CD4-positive, alpha-beta T cell treated with Interferon alpha-2 for 1 hour (primary cell): ENCODE measurements around the gene NETO1.

Source experiments
- DNase-seq, 2 donors: peaks; one replicate each; pipeline ENCODE4 v3.0.0-alpha.2; 2020 to 2022

Gene NETO1

GRCh38 chr18:72843743-72844142 lies 24.0 kb downstream of the NETO1 start:
- no peak for DNase-seq

- DNase-seq: no peak
Measured at GRCh38 chr18:72840109-72840508, 27.7 kb downstream of the NETO1 start.

- no peak for DNase-seq
Measured at GRCh38 chr18:72834731-72835130, 33.1 kb downstream of the NETO1 start.

- DNase-seq: no peak
Measured at GRCh38 chr18:72833471-72833870, 34.3 kb downstream of the NETO1 start.

- no peak for DNase-seq
Measured at GRCh38 chr18:72830109-72830508, 37.7 kb downstream of the NETO1 start.

- no peak for DNase-seq
Measured at GRCh38 chr18:72828601-72829000, 39.2 kb downstream of the NETO1 start.

- no peak for DNase-seq
Measured at GRCh38 chr18:72826736-72827135, 41.1 kb downstream of the NETO1 start.

GRCh38 chr18:72823345-72823744 lies 44.4 kb downstream of the NETO1 start:
- DNase-seq: no peak

GRCh38 chr18:72822202-72822601 lies 45.6 kb downstream of the NETO1 start:
- no peak for DNase-seq

- DNase-seq: no peak
Measured at GRCh38 chr18:72820571-72820970, 47.2 kb downstream of the NETO1 start.

GRCh38 chr18:72819050-72819449 lies 48.7 kb downstream of the NETO1 start:
- DNase-seq: no peak

- DNase-seq: no peak
Measured at GRCh38 chr18:72811047-72811446, 56.7 kb downstream of the NETO1 start.

- no peak for DNase-seq
Measured at GRCh38 chr18:72808680-72809079, 59.1 kb downstream of the NETO1 start.

- DNase-seq: no peak
Measured at GRCh38 chr18:72799106-72799505, 68.7 kb downstream of the NETO1 start.

GRCh38 chr18:72783530-72783929 lies 84.3 kb downstream of the NETO1 start:
- DNase-seq: no peak

GRCh38 chr18:72774914-72775313 lies 92.9 kb downstream of the NETO1 start:
- no peak for DNase-seq

GRCh38 chr18:72772916-72773315 lies 94.9 kb downstream of the NETO1 start:
- DNase-seq: no peak

- DNase-seq: no peak
Measured at GRCh38 chr18:72768681-72769229, 99.0 kb downstream of the NETO1 start.

- peak in 1 of 2 donors; percentile 15 for DNase-seq
Measured at GRCh38 chr18:72762515-72763122, 105.2 kb downstream of the NETO1 start.

GRCh38 chr18:72752220-72752619 lies 115.6 kb downstream of the NETO1 start:
- no peak for DNase-seq

- DNase-seq: no peak
Measured at GRCh38 chr18:72742002-72742401, 125.8 kb downstream of the NETO1 start.

GRCh38 chr18:72738136-72738535 lies 129.7 kb downstream of the NETO1 start:
- DNase-seq: no peak

GRCh38 chr18:72727776-72728175 lies 140.0 kb downstream of the NETO1 start:
- DNase-seq: no peak

- DNase-seq: no peak
Measured at GRCh38 chr18:72727038-72727655, 140.6 kb downstream of the NETO1 start.

GRCh38 chr18:72726201-72726600 lies 141.6 kb downstream of the NETO1 start:
- no peak for DNase-seq
